Measurements from ENCODE around the gene AP5S1.
A peak's percentile ranks its signal among the peaks of the same experiment; 100 is the strongest.
"Not testable (repeated sequence)": the region's sequence is repeated elsewhere in the genome, so short reads cannot be mapped to it uniquely, and the experiment has no call there.

The AP5S1 gene

DNA sequence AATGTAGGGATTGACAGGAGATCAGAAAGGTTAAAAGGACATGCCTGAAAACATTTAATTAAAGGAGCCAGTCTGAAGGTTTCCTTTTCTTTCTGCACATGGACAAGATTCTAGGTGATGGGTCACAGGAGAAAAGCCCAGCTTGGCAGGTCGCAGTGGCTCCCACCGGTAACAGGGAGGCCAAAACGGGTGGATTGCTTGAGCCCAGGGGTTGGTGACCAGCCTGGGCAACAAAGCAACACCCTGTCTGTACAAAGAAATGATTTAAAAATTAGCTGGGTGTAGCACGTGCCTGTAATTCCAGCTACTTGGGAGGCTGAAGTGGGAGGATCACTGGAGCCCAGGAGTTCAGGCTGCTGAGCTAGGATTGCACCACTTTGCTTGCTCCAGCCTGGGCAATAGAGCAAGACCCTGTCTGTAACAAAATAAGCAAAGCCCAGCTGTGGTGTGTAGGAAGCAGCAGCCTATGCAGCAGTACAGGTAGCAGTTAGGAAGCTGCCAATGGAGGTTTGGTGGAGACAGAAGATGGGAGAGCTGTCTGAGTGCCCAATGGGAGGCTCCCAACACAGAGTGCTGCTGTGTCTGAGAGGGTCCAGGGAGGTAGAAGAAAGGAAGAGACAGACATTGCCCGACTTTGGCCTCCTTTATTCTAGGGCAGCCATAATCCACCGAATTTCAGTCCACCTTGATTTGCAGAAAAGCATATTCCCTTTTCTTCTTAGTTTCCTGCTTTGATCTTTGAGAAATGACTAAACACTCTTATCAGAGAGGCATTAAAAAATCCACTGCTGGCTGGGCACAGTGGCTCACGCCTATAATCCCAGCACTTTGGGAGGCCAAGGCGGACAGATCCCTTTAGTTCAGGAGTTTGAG lies 7.1 kb upstream of the AP5S1 start:
- H3K9me3 Mint-ChIP-seq (ENCODE audit: low read depth) = no peaks in the 10 kb centered on the region
- peak overlapping the region; percentile 98 for H3K27ac Mint-ChIP-seq
- no peaks in the 10 kb centered on the region for H3K36me3 Mint-ChIP-seq
- H3K4me1 Mint-ChIP-seq (ENCODE audit: low read depth) = peaks cover 76% of the 10 kb centered on the region
- H3K27me3 Mint-ChIP-seq = no peaks in the 10 kb centered on the region
- peak overlapping the region; percentile 47 for H3K4me3 Mint-ChIP-seq

DNA sequence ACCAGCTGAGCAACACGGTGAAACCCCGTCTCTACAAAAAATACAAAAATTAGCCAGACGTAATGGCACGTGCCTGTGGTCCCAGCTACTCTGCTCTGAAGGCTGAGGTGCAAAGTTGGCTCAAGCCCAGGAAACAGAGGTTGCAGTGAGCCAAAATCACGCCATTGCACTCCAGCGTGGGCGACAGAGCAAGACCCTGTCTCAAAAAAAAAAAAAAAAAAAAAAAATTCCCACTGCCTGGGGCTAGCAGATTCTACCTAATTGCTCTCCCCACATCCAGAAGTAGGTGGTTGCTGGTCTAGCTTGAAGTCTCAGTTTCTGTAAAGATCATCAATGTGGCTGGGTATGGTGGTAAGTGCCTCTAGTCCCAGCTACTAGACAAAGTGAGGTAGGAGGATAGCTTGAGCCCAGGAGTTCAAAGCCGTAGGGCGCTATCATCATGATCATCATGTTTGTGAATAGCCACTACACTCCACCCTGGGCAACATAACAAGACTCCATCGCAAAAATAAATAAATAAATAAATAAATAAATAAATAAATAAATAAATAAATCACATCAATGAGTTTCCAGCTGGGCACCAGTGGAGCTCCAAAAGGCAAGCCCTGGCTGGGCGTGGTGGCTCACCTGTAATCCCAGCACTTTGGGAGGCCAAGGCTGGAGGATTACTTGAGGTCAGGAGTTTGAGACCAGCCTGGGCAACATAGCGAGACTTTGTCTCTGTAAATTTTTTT lies 6.3 kb upstream of the AP5S1 start:
- no peaks in the 10 kb centered on the region for H3K36me3 Mint-ChIP-seq
- peak overlapping the region; percentile 98 for H3K27ac Mint-ChIP-seq
- no peaks in the 10 kb centered on the region for H3K9me3 Mint-ChIP-seq (ENCODE audit: low read depth)
- no peaks in the 10 kb centered on the region for H3K27me3 Mint-ChIP-seq
- peaks cover 78% of the 10 kb centered on the region for H3K4me1 Mint-ChIP-seq (ENCODE audit: low read depth)
- H3K4me3 Mint-ChIP-seq = peak overlapping the region; percentile 47

DNA sequence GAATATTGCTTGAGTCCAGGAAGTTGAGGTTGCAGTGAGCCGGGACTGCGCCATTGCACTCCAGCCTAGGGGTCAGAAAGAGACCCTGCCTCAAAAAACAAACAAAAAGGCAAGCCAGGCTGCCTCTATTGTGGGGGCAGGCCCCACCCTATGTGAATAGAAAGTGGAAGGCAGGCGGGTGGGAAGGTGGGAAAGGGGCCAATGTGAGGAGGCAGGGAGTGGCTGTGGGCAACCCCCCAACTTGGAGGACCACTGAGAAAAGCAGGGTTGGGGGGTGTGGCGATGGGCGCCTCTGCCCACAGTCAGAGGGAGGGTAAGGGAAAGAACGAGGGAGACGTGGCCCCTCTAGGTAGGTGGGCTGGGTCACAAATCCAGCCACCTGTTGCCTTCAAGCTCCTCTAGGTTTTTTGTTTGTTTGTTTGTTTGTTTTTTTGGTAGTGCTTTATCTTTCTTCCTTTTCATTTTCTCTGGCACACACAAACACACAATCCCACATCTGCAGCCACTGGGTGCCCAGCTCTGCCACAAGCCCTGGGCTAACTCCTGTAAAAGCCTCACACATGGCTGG lies 5.3 kb upstream of the AP5S1 start:
- no peaks in the 10 kb centered on the region for H3K9me3 Mint-ChIP-seq (ENCODE audit: low read depth)
- no peaks in the 10 kb centered on the region for H3K36me3 Mint-ChIP-seq
- no peak overlapping the region for H3K4me3 Mint-ChIP-seq
- H3K27me3 Mint-ChIP-seq = no peaks in the 10 kb centered on the region
- peaks cover 82% of the 10 kb centered on the region for H3K4me1 Mint-ChIP-seq (ENCODE audit: low read depth)
- H3K27ac Mint-ChIP-seq = peak overlapping the region; percentile 81

DNA sequence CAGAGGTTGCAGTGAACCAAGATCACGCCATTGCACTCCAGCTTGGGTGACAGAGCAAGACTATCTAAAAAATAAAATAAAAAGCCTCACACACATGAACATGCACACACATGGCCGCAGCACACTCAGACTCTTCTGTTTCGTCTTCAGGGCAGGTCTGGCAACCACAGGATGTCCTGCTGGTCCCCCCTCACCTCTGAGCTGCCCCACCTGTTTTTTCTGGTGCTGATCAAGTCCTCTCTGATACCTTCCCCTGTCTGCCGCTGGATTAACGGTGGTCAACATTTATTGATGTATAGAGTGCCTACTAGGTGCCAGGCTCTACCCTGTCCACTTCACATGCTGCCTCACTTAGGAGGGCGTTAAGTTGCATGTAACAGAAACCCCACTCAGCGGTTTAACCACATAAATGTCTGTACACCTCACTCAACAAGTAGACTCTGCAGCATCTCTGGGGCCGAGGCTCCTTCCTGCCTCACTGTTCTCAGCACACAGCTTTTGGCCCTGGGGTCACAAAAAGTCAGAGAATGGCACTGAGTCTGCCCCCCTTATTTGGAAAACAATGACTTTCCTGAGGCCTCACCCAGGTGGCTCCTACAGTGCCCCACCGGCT lies 4.5 kb upstream of the AP5S1 start:
- peaks cover 76% of the 10 kb centered on the region for H3K4me1 Mint-ChIP-seq (ENCODE audit: low read depth)
- H3K9me3 Mint-ChIP-seq (ENCODE audit: low read depth) = no peaks in the 10 kb centered on the region
- no peaks in the 10 kb centered on the region for H3K36me3 Mint-ChIP-seq
- peak overlapping the region; percentile 90 for H3K27ac Mint-ChIP-seq
- H3K27me3 Mint-ChIP-seq = no peaks in the 10 kb centered on the region
- H3K4me3 Mint-ChIP-seq = peak overlapping the region; percentile 68

DNA sequence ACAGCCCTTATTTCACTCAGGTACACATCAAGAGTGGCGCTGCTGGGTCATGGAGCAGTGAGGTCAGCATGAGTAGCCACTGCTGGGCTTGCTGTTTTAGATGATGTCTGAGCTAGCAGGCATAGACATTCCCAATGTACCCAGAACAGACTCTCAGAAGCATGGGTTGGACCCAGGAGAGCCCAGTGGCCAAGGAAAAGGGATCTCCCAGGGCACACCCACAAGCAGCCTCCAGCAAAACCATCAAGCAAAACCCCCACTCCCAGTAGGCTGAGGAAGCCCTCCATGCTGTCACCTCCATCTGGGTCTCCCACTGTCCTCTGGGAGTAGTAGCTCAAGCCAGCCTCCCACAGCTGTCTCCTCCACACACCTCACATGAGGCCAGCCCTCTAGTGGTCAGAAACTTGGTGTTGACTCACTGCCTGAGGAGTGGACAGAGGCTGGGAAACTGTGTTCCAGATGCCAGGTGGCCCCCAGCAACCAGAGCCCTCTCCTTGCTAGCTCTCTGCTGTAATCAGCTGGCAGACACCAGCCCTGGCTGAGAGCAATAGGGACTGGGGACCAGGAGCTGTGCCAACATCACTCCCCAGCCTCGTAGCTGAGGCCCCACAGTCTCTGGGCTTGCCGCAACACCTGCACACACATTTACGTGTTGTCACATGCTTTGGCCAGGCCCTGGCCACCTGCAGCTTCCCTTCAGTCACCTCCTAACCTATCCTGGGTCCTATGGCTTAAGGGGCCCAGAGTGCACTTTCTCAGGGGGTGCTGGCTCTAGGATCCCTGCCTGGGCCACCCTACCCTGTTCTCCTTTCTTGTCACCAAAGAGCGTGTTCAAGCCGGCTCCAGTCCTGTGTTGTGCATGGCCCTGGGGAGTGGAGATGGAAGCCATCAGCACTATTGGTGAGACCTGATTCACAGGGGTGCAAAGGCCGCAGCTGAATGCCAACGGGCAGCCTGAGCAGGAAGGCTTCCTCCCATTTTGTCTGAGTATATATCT lies 1.9 kb upstream of the AP5S1 start:
- Mint-ChIP-seq H3K4me3 (peak overlapping the region; percentile 93), H3K27me3 (no peaks in the 10 kb centered on the region), H3K27ac (peak overlapping the region; percentile 87), H3K4me1 (ENCODE audit: low read depth) (peaks cover 60% of the 10 kb centered on the region), H3K36me3 (no peaks in the 10 kb centered on the region), H3K9me3 (ENCODE audit: low read depth) (no peaks in the 10 kb centered on the region)

DNA sequence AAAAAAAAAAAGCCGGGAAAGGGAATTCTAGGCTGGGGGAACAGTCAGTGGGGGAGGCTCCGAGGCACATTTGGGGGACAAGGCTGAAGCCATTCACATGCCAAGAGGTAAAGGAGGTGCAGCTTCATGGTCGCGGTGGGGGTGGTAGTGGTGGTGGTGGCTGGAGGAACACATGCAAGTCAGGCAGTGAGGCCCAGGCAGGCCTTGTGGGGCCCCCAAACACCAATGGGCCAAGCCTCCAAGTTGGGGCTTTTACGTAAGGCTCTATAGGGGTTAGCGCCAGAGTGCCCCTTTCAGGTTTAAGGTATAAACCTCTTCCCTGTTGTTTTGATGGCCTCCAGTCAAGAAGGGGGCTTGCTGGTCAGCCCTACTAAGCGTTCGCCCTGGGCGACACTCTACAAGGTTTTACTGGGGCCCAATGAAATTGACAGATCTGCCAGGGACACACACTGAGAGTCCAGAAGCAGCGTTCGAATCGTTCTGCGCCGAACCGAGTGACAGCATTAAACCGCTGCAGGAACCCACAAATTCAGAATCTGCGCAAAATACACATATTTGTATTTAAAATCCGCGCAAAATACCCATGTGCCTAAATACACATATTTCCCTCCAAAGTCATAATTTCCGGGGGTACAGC lies 818 bp upstream of the AP5S1 start:
- peaks cover 54% of the 10 kb centered on the region for H3K4me1 Mint-ChIP-seq (ENCODE audit: low read depth)
- no peaks in the 10 kb centered on the region for H3K27me3 Mint-ChIP-seq
- H3K27ac Mint-ChIP-seq = peak overlapping the region; percentile 87
- no peaks in the 10 kb centered on the region for H3K9me3 Mint-ChIP-seq (ENCODE audit: low read depth)
- H3K4me3 Mint-ChIP-seq = peak overlapping the region; percentile 93
- no peaks in the 10 kb centered on the region for H3K36me3 Mint-ChIP-seq

DNA sequence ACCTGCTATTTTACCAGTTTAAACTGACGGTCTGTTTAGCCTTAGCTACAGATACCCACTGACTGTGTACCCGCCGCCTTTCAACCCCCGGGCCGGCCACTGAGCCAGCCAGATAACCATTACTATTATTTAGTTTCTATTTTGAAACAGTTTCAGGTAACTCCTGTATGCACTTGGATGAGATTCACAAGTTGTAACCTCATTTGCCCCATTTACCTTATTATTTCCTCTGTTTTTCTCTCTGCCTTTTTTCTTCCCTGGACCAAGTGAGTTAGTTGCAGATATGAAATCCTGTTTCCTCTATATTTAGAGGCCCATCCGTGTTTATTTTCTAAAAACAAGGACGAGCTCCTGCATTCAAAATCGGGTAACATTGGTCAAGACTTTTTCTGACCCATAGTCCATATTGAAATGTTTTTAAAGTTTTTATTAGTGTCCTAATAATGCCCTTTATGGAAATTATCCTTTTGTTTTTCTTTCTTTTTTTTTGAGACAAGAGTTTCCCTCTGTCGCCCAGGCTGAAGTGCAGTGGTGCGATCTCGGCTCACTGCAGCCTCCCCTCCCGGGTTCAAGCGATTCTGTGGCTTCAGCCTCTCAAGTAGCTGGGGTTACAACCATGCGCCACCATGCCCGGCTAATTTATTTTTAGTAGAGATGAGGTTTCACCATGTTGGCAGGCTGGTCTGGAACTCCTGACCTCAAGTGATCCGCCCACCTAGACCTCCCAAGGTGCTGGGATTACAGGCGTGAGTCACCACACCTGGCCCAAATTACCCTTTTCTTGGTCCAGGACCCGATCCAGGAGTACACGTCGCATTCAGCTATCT lies 767 bp downstream of the AP5S1 start:
- Mint-ChIP-seq H3K4me3 (peak overlapping the region; percentile 93), H3K4me1 (ENCODE audit: low read depth) (peaks cover 42% of the 10 kb centered on the region)

DNA sequence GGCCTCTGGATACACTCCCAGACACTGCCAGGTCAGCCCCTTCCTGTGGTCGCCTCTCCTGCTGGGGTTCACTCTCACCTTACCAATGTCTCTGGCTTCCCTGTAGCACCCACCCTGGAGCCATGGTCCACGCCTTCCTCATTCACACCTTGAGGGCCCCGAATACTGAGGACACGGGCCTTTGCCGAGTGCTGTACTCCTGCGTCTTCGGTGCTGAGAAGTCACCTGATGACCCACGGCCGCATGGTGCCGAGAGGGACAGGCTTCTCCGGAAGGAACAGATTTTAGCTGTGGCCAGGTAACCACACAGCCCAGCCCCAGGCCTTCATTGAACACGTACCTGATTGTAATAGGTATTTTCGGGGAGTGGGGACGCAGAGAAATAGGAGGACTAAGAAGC lies 1.6 kb downstream of the AP5S1 start:
- Mint-ChIP-seq H3K27ac (peak overlapping the region; percentile 76), H3K4me1 (ENCODE audit: low read depth) (peaks cover 34% of the 10 kb centered on the region), H3K9me3 (ENCODE audit: low read depth) (no peaks in the 10 kb centered on the region), H3K4me3 (peak overlapping the region; percentile 93), H3K36me3 (peaks cover 1% of the 10 kb centered on the region), H3K27me3 (no peaks in the 10 kb centered on the region)

More for the DNA sequence above, 767 bp downstream of the AP5S1 start:
- Mint-ChIP-seq H3K9me3 (ENCODE audit: low read depth) (no peaks in the 10 kb centered on the region), H3K27ac (peak overlapping the region; percentile 92), H3K27me3 (no peaks in the 10 kb centered on the region), H3K36me3 (no peaks in the 10 kb centered on the region)

DNA sequence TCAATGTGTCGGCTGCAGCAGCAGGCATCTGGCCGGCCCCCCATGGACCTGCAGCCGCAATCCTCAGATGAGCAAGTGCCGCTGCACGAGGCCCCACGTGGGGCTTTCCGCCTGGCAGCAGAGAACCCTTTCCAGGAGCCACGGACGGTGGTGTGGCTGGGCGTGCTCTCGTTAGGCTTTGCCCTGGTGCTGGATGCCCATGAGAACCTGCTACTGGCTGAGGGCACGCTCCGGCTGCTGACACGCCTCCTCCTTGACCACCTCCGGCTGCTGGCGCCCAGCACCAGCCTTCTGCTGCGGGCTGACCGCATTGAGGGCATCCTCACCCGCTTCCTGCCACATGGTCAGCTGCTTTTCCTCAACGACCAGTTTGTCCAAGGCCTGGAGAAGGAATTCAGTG lies 3.5 kb downstream of the AP5S1 start:
- Mint-ChIP-seq H3K27ac (no peak overlapping the region), H3K4me3 (no peak overlapping the region), H3K36me3 (peaks cover 2% of the 10 kb centered on the region), H3K4me1 (ENCODE audit: low read depth) (peaks cover 23% of the 10 kb centered on the region), H3K9me3 (ENCODE audit: low read depth) (no peaks in the 10 kb centered on the region), H3K27me3 (no peaks in the 10 kb centered on the region)

DNA sequence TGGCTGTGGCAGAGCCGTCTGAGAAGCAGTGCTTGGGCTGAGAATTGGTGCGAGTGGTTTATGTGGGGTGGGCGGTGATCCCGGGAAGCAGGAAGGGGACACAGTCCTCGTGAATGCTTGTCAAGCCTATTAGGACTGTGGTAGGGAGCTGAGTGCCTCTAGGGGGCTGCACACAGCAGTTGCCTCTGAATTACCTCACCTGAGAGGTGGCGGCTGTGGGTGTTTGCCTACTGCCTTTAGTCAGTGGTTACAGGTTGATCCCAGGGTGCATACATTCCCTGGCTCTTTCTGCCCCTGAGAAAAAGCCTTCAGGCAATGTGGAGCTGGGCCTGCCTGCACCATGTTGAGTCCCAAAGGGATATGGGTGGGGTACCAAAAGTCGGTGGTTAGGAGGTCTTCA lies 5.2 kb downstream of the AP5S1 start:
- Mint-ChIP-seq H3K27me3 (no peaks in the 10 kb centered on the region), H3K9me3 (ENCODE audit: low read depth) (no peaks in the 10 kb centered on the region), H3K4me1 (ENCODE audit: low read depth) (peaks cover 14% of the 10 kb centered on the region), H3K27ac (no peak overlapping the region), H3K36me3 (peaks cover 2% of the 10 kb centered on the region), H3K4me3 (no peak overlapping the region)

DNA sequence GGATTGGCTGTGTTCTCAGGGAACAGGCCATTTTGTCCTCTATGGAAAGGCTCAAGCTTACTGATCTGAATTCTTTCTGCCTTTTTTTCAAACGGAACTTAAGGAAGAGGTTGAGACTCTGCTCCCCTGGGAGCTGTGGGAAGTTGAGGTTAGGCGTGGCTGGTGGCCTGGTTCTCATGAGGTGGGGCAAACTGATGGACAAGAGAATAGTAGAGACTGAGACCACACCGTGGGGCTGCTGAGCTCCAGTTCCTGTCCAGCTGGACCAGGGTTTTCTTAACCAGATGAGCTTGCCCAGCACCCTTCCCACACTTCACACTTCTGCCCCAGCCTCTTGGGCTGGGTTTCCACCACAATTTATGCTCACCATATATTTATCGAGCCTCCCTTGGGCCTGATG lies 6.1 kb downstream of the AP5S1 start:
- H3K9me3 Mint-ChIP-seq (ENCODE audit: low read depth) = no peaks in the 10 kb centered on the region
- H3K27ac Mint-ChIP-seq = no peak overlapping the region
- H3K4me1 Mint-ChIP-seq (ENCODE audit: low read depth) = peaks cover 9% of the 10 kb centered on the region
- H3K27me3 Mint-ChIP-seq = no peaks in the 10 kb centered on the region
- H3K36me3 Mint-ChIP-seq = peaks cover 2% of the 10 kb centered on the region
- H3K4me3 Mint-ChIP-seq = no peak overlapping the region

DNA sequence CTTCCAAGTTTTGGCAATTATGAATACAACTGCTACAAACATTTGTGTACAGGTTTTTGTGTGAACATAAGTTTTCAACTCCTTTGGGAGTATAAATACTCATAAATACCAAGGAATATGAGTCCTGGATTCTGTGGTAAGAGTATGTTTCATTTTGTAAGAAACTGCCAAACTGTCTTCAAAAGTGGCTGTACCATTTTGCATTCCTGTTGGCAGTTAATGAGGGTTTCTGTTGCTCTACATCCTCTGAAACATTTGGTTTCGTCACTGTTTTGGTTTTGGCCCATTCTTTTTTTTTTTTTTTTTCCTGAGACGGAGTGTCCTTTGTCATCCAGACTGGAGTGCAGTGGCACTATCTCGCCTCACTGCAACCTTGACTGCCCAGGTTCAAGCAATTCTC lies 8.5 kb downstream of the AP5S1 start:
- H3K4me3 Mint-ChIP-seq = no peak overlapping the region
- peaks cover 3% of the 10 kb centered on the region for H3K4me1 Mint-ChIP-seq (ENCODE audit: low read depth)
- no peaks in the 10 kb centered on the region for H3K9me3 Mint-ChIP-seq (ENCODE audit: low read depth)
- H3K27ac Mint-ChIP-seq = no peak overlapping the region
- peaks cover 2% of the 10 kb centered on the region for H3K36me3 Mint-ChIP-seq
- no peaks in the 10 kb centered on the region for H3K27me3 Mint-ChIP-seq

DNA sequence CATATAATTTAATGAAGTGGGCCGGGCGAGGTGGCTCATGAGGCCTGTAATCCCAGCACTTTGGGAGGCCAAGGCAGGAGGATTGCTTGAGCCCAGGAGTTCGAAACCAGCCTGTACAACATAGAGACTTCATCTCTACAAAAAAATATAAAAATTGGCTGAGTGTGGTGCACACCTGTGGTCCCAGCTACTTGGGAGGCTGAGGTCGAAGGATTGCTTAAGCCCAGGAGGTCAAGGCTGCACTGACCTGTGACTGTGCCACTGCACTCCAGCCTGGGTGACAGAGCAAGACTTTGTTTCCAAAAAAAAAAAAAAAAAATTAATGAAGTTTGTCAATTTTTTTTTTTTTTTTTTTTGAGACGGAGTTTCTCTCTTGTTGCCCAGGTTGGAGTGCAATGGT lies 9.5 kb downstream of the AP5S1 start:
- H3K9me3 Mint-ChIP-seq (ENCODE audit: low read depth); H3K27me3 Mint-ChIP-seq; H3K4me3 Mint-ChIP-seq; H3K27ac Mint-ChIP-seq; H3K4me1 Mint-ChIP-seq (ENCODE audit: low read depth); H3K36me3 Mint-ChIP-seq: not testable (repeated sequence)

Data from activated naive CD8-positive, alpha-beta T cell (primary cell).